ENCODE measurements around the gene FXN.
"Not testable (repeated sequence)": the region's sequence is repeated elsewhere in the genome, so short reads cannot be mapped to it uniquely, and the experiment has no call there.

GRCh38 chr9:69112646-69113045 is 77.1 kb downstream of the FXN start:
- TF ChIP-seq, protein P1, sequence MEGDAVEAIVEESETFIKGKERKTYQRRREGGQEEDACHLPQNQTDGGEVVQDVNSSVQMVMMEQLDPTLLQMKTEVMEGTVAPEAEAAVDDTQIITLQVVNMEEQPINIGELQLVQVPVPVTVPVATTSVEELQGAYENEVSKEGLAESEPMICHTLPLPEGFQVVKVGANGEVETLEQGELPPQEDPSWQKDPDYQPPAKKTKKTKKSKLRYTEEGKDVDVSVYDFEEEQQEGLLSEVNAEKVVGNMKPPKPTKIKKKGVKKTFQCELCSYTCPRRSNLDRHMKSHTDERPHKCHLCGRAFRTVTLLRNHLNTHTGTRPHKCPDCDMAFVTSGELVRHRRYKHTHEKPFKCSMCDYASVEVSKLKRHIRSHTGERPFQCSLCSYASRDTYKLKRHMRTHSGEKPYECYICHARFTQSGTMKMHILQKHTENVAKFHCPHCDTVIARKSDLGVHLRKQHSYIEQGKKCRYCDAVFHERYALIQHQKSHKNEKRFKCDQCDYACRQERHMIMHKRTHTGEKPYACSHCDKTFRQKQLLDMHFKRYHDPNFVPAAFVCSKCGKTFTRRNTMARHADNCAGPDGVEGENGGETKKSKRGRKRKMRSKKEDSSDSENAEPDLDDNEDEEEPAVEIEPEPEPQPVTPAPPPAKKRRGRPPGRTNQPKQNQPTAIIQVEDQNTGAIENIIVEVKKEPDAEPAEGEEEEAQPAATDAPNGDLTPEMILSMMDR (IDR thresholded peaks at IDR 0.05; ENCODE audit: insufficient read depth, low read length, poor library complexity, severe bottlenecking): not testable (repeated sequence)
- not testable (repeated sequence) for TF ChIP-seq EZH2phosphoT487 (conservative IDR thresholded peaks at IDR 0.05; ENCODE audit: low read length)
